DND-41 (cell line): ENCODE results near the gene MPST.

Experiments used
- ATAC-seq: fragments of 200-7000 bp; cut with Tn5 transposase; 3 replicates; pipeline ENCODE4 v1.9.1; 2021; ENCODE audit warnings: low read depth; ENCODE audit not compliant: insufficient read depth
- DNase-seq: peaks from one replicate; pipeline ENCODE4 v3.0.0-alpha.2; 2020
- H2AFZ ChIP-seq: 2 replicates; pipeline ENCODE4 v1.6.0; 2012; ENCODE audit warnings: low read depth, low read length
- H3K27ac ChIP-seq: 2 replicates; pipeline ENCODE4 v1.5.1; 2012; ENCODE audit warnings: low read length, inconsistent platforms
- H3K27me3 ChIP-seq: fragments of 200-600 bp; sonication (generic); 2 replicates; pipeline ENCODE4 v1.6.0; 2012; ENCODE audit warnings: low read length, mild to moderate bottlenecking, inconsistent platforms; ENCODE audit not compliant: insufficient read depth, poor library complexity
- H3K36me3 ChIP-seq: 2 replicates; pipeline ENCODE4 v1.5.1; 2012; ENCODE audit warnings: low read length, inconsistent platforms; ENCODE audit not compliant: insufficient read depth
- H3K4me1 ChIP-seq: 2 replicates; pipeline ENCODE4 v1.5.1; 2012; ENCODE audit warnings: mild to moderate bottlenecking, low read length; ENCODE audit not compliant: insufficient read depth
- H3K4me2 ChIP-seq: 2 replicates; pipeline ENCODE4 v1.6.0; 2012; ENCODE audit warnings: mild to moderate bottlenecking, moderate library complexity, low read length, inconsistent platforms; ENCODE audit not compliant: insufficient read depth
- H3K4me3 ChIP-seq, 2 experiments: fragments of 200-600 bp in 1 of 2; shearing (Covaris generic) in 1 of 2; 2 replicates each; pipeline ENCODE4 v1.5.1; 2012 to 2016; ENCODE audit warnings: inconsistent platforms in 2 of 2, low read length in 2 of 2, mild to moderate bottlenecking in 2 of 2, low read depth in 1 of 2, moderate library complexity in 1 of 2
- H3K79me2 ChIP-seq: 2 replicates; pipeline ENCODE4 v1.6.0; 2012; ENCODE audit warnings: low read length, inconsistent platforms; ENCODE audit not compliant: insufficient read depth
- H3K9ac ChIP-seq: 2 replicates; pipeline ENCODE4 v1.6.0; 2012; ENCODE audit warnings: low read depth, mild to moderate bottlenecking, inconsistent platforms, low read length, moderate library complexity
- H3K9me3 ChIP-seq: 2 replicates; pipeline ENCODE4 v1.5.1; 2012; ENCODE audit warnings: low read length, moderate library complexity, mild to moderate bottlenecking, inconsistent platforms; ENCODE audit not compliant: insufficient read depth, severe bottlenecking
- H4K20me1 ChIP-seq: 2 replicates; pipeline ENCODE4 v1.6.0; 2012; ENCODE audit warnings: low read length; ENCODE audit not compliant: insufficient read depth
- EZH2 ChIP-seq: IDR thresholded peaks from 3 replicates; pipeline ENCODE4 v1.6.1; 2012; ENCODE audit warnings: borderline replicate concordance, low read depth, mild to moderate bottlenecking, moderate library complexity, low read length, inconsistent platforms; ENCODE audit not compliant: severe bottlenecking
- TF ChIP-seq, protein P1 (sequence below): IDR thresholded peaks from 2 replicates; pipeline ENCODE4 v1.5.1; 2012; ENCODE audit warnings: borderline replicate concordance, low read length, moderate library complexity, mild to moderate bottlenecking; ENCODE audit not compliant: poor library complexity, severe bottlenecking; ENCODE audit errors: extremely low read depth

MPST gene

DNA sequence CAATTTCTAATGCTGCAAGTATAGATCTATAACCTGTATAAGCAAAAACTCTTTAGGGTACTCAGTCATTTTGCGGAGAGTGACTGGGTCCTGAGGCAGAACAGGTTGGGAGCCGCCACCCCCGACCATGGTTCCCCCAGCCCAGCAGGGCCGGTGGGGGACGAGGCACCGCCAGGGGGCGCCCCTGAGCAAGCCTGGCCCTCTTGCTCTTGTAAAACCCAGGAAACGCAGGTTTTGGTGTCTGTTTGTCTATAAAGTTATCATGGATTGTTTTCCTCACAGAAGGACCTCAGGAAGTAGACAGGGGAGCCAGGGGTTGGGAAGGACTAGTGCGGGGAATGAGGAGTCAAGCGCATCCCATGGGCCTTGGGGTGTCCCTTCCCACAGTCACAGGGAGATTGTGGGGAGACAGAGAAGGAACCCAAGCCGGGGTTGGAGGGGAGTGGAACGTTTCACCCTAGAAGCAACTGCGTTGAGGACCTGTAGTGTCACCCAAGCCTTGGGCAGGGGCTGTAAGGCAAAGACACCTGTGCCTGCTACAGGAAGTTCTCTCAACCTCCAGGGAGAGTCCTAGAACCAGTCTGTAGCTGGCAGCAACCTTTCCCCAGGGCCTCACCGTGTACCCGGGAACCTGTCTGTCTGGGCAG is 58.4 kb downstream of the MPST start:
- Histone ChIP-seq H3K4me1 (peaks cover 5% of the 10 kb centered on the region), H3K4me2 (no peak overlapping the region), H3K27me3 (peaks cover 8% of the 10 kb centered on the region), H3K36me3 (no peaks in the 10 kb centered on the region), H2AFZ (peak overlapping the region; percentile 74), H3K9me3 (no peaks in the 10 kb centered on the region), H3K27ac (peak overlapping the region; percentile 34; the same call in 1 of the 2 replicates), H3K79me2 (no peaks in the 10 kb centered on the region), H3K9ac (no peak overlapping the region), H4K20me1 (no peaks in the 10 kb centered on the region), H3K4me3 (no peak overlapping the region)
- peak; percentile 77 for DNase-seq
- TF ChIP-seq, protein P1, sequence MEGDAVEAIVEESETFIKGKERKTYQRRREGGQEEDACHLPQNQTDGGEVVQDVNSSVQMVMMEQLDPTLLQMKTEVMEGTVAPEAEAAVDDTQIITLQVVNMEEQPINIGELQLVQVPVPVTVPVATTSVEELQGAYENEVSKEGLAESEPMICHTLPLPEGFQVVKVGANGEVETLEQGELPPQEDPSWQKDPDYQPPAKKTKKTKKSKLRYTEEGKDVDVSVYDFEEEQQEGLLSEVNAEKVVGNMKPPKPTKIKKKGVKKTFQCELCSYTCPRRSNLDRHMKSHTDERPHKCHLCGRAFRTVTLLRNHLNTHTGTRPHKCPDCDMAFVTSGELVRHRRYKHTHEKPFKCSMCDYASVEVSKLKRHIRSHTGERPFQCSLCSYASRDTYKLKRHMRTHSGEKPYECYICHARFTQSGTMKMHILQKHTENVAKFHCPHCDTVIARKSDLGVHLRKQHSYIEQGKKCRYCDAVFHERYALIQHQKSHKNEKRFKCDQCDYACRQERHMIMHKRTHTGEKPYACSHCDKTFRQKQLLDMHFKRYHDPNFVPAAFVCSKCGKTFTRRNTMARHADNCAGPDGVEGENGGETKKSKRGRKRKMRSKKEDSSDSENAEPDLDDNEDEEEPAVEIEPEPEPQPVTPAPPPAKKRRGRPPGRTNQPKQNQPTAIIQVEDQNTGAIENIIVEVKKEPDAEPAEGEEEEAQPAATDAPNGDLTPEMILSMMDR: peak; percentile 99
- TF ChIP-seq EZH2: no peak
- ATAC-seq: peak; percentile 91

DNA sequence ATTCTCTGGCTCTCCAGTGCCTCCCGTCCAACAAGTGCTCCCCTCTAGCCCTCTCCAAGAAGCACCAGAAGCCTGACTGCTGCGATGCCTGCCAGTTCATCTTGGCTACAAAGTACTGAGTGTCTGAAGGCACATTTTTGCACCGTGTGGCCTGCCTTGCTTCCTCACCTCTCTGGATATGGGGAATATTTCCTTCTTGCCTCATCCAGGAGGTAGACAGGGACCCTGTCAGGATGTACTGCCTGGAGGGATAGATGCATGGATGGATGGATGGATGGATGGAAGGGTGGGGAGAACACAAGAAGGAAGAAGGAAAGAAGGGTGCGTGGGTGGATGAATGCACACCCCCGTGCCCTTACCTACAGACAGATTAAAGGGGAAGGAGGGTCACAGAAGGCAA is 59.6 kb downstream of the MPST start:
- Histone ChIP-seq H3K4me1 (peaks cover 5% of the 10 kb centered on the region), H2AFZ (no peak overlapping the region), H3K9ac (no peak overlapping the region), H3K79me2 (no peaks in the 10 kb centered on the region), H3K36me3 (no peaks in the 10 kb centered on the region), H3K4me3 (no peak overlapping the region), H4K20me1 (no peaks in the 10 kb centered on the region), H3K27ac (no peak overlapping the region), H3K4me2 (no peak overlapping the region), H3K9me3 (no peaks in the 10 kb centered on the region), H3K27me3 (peaks cover 8% of the 10 kb centered on the region)
- no peak for DNase-seq
- TF ChIP-seq, protein P1: no peak
- TF ChIP-seq EZH2: no peak
- no peak for ATAC-seq
